HepG2 (cell line): ENCODE results near the gene MAPK8IP3. TPM values are rescaled to one million over a fixed set of nuclear protein-coding genes. Genes with fewer than 3 reads are reported as not detected.
A peak's percentile ranks its signal among the peaks of the same experiment; 100 is the strongest.

Source experiments
- ARID5B ChIP-seq: IDR thresholded peaks from 2 replicates; pipeline ENCODE4 v1.4.0; 2020; ENCODE audit warnings: mild to moderate bottlenecking, missing genetic modification reagents
- HNF1A ChIP-seq, 2 experiments: sonication (generic) in 1 of 2; formaldehyde crosslinking in 1 of 2; IDR thresholded peaks; 2 replicates each; pipeline versions ENCODE4 v1.4.0 to v1.6.1; 2016 to 2020; ENCODE audit warnings: borderline replicate concordance in 1 of 2, low read depth in 1 of 2, mild to moderate bottlenecking in 1 of 2, missing genetic modification reagents in 1 of 2
- MEIS1 ChIP-seq: sonication (generic); formaldehyde crosslinking; IDR thresholded peaks from 2 replicates; pipeline ENCODE4 v1.9.0; 2021; ENCODE audit warnings: mild to moderate bottlenecking, missing genetic modification reagents, moderate library complexity, borderline replicate concordance
- RBM39 ChIP-seq: fragments of 200-400 bp; formaldehyde crosslinking; IDR thresholded peaks from one replicate; pipeline ENCODE4 v1.6.1; 2018; ENCODE audit warnings: antibody characterized with exemption, mild to moderate bottlenecking, low read depth, low read length; ENCODE audit not compliant: poor library complexity, severe bottlenecking
- SNAPC4 ChIP-seq: sonication (generic); formaldehyde crosslinking; IDR thresholded peaks from 2 replicates; pipeline ENCODE4 v1.4.0; 2020; ENCODE audit warnings: mild to moderate bottlenecking, missing genetic modification reagents
- STAT5B ChIP-seq: sonication (generic); formaldehyde crosslinking; IDR thresholded peaks from 2 replicates; pipeline ENCODE4 v1.4.0; 2020; ENCODE audit warnings: missing genetic modification reagents
- ZBTB44 ChIP-seq: sonication (generic); formaldehyde crosslinking; IDR thresholded peaks from 2 replicates; pipeline ENCODE4 v1.4.0; 2020; ENCODE audit warnings: missing genetic modification reagents
- ZNF3 ChIP-seq: IDR thresholded peaks from 2 replicates; pipeline ENCODE4 v1.7.0; 2017; ENCODE audit warnings: inconsistent platforms
- ZNF562 ChIP-seq: sonication (generic); formaldehyde crosslinking; IDR thresholded peaks from 2 replicates; pipeline ENCODE4 v1.8.0; 2022; ENCODE audit warnings: missing genetic modification reagents, borderline replicate concordance
- ZUFSP ChIP-seq: sonication (generic); formaldehyde crosslinking; IDR thresholded peaks from 2 replicates; pipeline ENCODE4 v1.9.0; 2021; ENCODE audit warnings: missing genetic modification reagents, mild to moderate bottlenecking, borderline replicate concordance
- polyA plus RNA-seq, 8 experiments: library from polyadenylated mRNA; depleted of rRNA in 3 of 8; stranded (reverse) in 7 of 8; unstranded in 1 of 8; fragments of >200 nt; fragmentation: Illumina TruSeq in 4 of 8; extraction: Trizol in 4 of 8; gene quantifications; 2 replicates each; pipeline versions ENCODE4 v1.2.1 to v1.2.3, GENCODE V29; 2011 to 2016; ENCODE audit warnings: low read depth in 4 of 8, missing spikeins in 1 of 8, mixed read lengths in 1 of 8; ENCODE audit not compliant: insufficient read depth in 1 of 8
- total RNA-seq, 5 experiments: library from RNA; depleted of rRNA; stranded (reverse); fragments of >200 nt; fragmentation: Illumina TruSeq; extraction: Trizol; gene quantifications; 2 replicates each; pipeline ENCODE4 v1.2.3, GENCODE V29; 2016; ENCODE audit warnings: low read depth in 1 of 5

MAPK8IP3 gene
- total and polyA plus RNA-seq, 2 of the 13 experiments (the other 11 are each of a cell fraction or from before 2014, with no cell fraction given) = 25.1 to 41.7 TPM

GRCh38 chr16:1705688-1706385, at the start of gene MAPK8IP3 (continued):
- TF ChIP-seq ZBTB44 (CRISPR knock-in tag) (peak; percentile 25; the same call in 1 of the 2 replicates), ZUFSP (CRISPR knock-in tag) (no peak), HNF1A (IDR thresholded peaks at IDR 0.05; ENCODE audit: low read depth) (no peak; the same call in 1 of the 2 replicates), HNF1A (CRISPR knock-in tag; IDR thresholded peaks at IDR 0.05; ENCODE audit: borderline replicate concordance) (peak; percentile 60), MEIS1 (CRISPR knock-in tag) (peak; percentile 61; the same call in 1 of the 2 replicates), SNAPC4 (CRISPR knock-in tag) (no peak), STAT5B (CRISPR knock-in tag) (no peak), ZNF3 (CRISPR knock-in tag) (no peak), ARID5B (CRISPR knock-in tag) (peak; percentile 30; the same call in 1 of the 2 replicates), ZNF562 (CRISPR knock-in tag) (no peak), RBM39 (peak; percentile 34)
